Trophoblast cell (in vitro differentiated cells and primary cell): ENCODE measurements around the gene GIMAP8.

Experiments
- DNase-seq, 2 donors: peaks; one replicate each; pipeline ENCODE4 v3.0.0-alpha.2; 2016
- H2AFZ ChIP-seq: 2 replicates; pipeline ENCODE4 v1.6.1; 2013; ENCODE audit warnings: low read length, moderate library complexity, mild to moderate bottlenecking; ENCODE audit not compliant: insufficient read depth, poor library complexity
- H2AK5ac ChIP-seq: 2 replicates; pipeline ENCODE4 v1.6.1; 2013; ENCODE audit warnings: mild to moderate bottlenecking, low read length
- H2BK120ac ChIP-seq: 2 replicates; pipeline ENCODE4 v1.6.1; 2013; ENCODE audit warnings: low read length, mild to moderate bottlenecking, moderate library complexity; ENCODE audit not compliant: insufficient read depth, poor library complexity
- H2BK12ac ChIP-seq: 2 replicates; pipeline ENCODE4 v1.6.1; 2013; ENCODE audit warnings: mild to moderate bottlenecking, low read length, moderate library complexity
- H2BK5ac ChIP-seq: 2 replicates; pipeline ENCODE4 v1.6.1; 2013; ENCODE audit warnings: low read length, low read depth, moderate library complexity, mild to moderate bottlenecking; ENCODE audit not compliant: poor library complexity
- H3K14ac ChIP-seq: 2 replicates; pipeline ENCODE4 v1.6.1; 2013; ENCODE audit warnings: mild to moderate bottlenecking, low read length
- H3K18ac ChIP-seq: 2 replicates; pipeline ENCODE4 v1.6.1; 2013; ENCODE audit warnings: mild to moderate bottlenecking, low read length
- H3K23ac ChIP-seq: 2 replicates; pipeline ENCODE4 v1.6.1; 2013; ENCODE audit warnings: low read length
- H3K27ac ChIP-seq: 2 replicates; pipeline ENCODE4 v1.5.1; 2013; ENCODE audit warnings: low read depth, mild to moderate bottlenecking, inconsistent platforms, low read length, moderate library complexity
- H3K27me3 ChIP-seq: 2 replicates; pipeline ENCODE4 v1.6.1; 2013; ENCODE audit warnings: inconsistent platforms, mild to moderate bottlenecking, low read length, moderate library complexity; ENCODE audit not compliant: insufficient read depth
- H3K36me3 ChIP-seq, 2 experiments: 1 replicate in 1 of 2; 2 replicates in 1 of 2; pipeline ENCODE4 v1.6.1; 2013; ENCODE audit warnings: low read length in 2 of 2, mild to moderate bottlenecking in 2 of 2, moderate library complexity in 1 of 2; ENCODE audit not compliant: insufficient read depth in 2 of 2, control insufficient read depth in 1 of 2
- H3K4ac ChIP-seq: 2 replicates; pipeline ENCODE4 v1.6.1; 2013; ENCODE audit warnings: low read depth, mild to moderate bottlenecking, low read length, moderate library complexity
- H3K4me1 ChIP-seq, 2 experiments: 1 replicate in 1 of 2; 2 replicates in 1 of 2; pipeline ENCODE4 v1.6.1; 2013; ENCODE audit warnings: low read length in 2 of 2, mild to moderate bottlenecking in 2 of 2, moderate library complexity in 1 of 2; ENCODE audit not compliant: insufficient read depth in 2 of 2, control insufficient read depth in 1 of 2
- H3K4me2 ChIP-seq: 2 replicates; pipeline ENCODE4 v1.6.1; 2013; ENCODE audit warnings: inconsistent platforms, mild to moderate bottlenecking, low read length, moderate library complexity
- H3K4me3 ChIP-seq: 2 replicates; pipeline ENCODE4 v1.5.1; 2013; ENCODE audit warnings: mild to moderate bottlenecking, low read depth, low read length, inconsistent platforms
- H3K79me1 ChIP-seq: one replicate; pipeline ENCODE4 v1.6.1; 2013; ENCODE audit warnings: low read length
- H3K79me2 ChIP-seq: 2 replicates; pipeline ENCODE4 v1.6.1; 2013; ENCODE audit warnings: low read length, mild to moderate bottlenecking; ENCODE audit not compliant: control insufficient read depth, insufficient read depth, poor library complexity
- H3K9ac ChIP-seq: 2 replicates; pipeline ENCODE4 v1.6.1; 2013; ENCODE audit warnings: mild to moderate bottlenecking, low read length
- H3K9me3 ChIP-seq: 2 replicates; pipeline ENCODE4 v1.6.1; 2013; ENCODE audit warnings: low read depth, mild to moderate bottlenecking, control low read depth, inconsistent platforms, low read length; ENCODE audit not compliant: insufficient read depth
- H4K12ac ChIP-seq: 2 replicates; pipeline ENCODE4 v1.6.1; 2013; ENCODE audit warnings: low read depth, mild to moderate bottlenecking, low read length, moderate library complexity
- H4K8ac ChIP-seq: 2 replicates; pipeline ENCODE4 v1.6.1; 2013; ENCODE audit warnings: low read depth, mild to moderate bottlenecking, low read length, moderate library complexity
- H4K91ac ChIP-seq: one replicate; pipeline ENCODE4 v1.6.1; 2013; ENCODE audit warnings: low read depth, mild to moderate bottlenecking, low read length, moderate library complexity
- WGBS: extraction: QIAGEN DNeasy Blood & Tissue Kit; methylation state at CpG from one replicate; pipeline ENCODE4 v1.1.7; 2013; ENCODE audit warnings: missing lambda C conversion rate; ENCODE audit not compliant: insufficient read length, insufficient coverage; ENCODE audit errors: extremely low coverage; 5-methylcytosine and 5-hydroxymethylcytosine counted together

The GIMAP8 gene

DNA sequence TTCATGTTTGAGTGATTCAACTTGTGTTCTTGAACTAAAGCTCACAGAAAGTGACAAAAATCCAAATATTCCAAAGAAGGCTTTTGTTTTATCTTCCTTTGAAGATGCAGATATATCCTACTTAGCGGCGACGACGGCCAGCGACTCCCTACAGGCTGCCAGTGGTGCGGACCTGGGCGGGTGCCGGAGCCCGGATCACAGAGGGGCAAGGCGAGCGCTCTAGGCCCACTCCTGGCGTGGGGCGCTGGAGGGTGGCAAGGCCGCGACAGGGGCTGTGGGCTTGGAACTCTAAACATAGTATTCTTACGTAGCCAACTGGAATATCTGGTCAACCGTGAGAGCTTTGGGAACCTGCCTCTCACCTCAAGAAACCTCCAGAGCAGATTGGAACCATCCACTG is 63.3 kb downstream of the GIMAP8 start:
- H3K79me2 ChIP-seq = no peaks in the 10 kb centered on the region
- H2BK5ac ChIP-seq = no peak overlapping the region
- H3K9me3 ChIP-seq = no peaks in the 10 kb centered on the region
- H2AK5ac ChIP-seq = no peak overlapping the region
- no peak overlapping the region for H3K23ac ChIP-seq
- H3K79me1 ChIP-seq = no peaks in the 10 kb centered on the region
- no peaks in the 10 kb centered on the region for H3K36me3 ChIP-seq
- no peak overlapping the region for H2BK12ac ChIP-seq
- no peaks in the 10 kb centered on the region for H3K27me3 ChIP-seq
- H3K4me1 ChIP-seq = no peaks in the 10 kb centered on the region
- no peak overlapping the region for H4K8ac ChIP-seq
- no CpG with 5 or more reads among the region's 17 CpGs for WGBS
- H2AFZ ChIP-seq = no peak overlapping the region
- no peak for DNase-seq
- H2BK120ac ChIP-seq = no peak overlapping the region
- H3K14ac ChIP-seq = no peak overlapping the region
- H3K4me3 ChIP-seq = no peak overlapping the region
- H3K4ac ChIP-seq = no peak overlapping the region
- no peak overlapping the region for H3K9ac ChIP-seq
- H3K4me2 ChIP-seq = no peak overlapping the region
- H4K12ac ChIP-seq = no peak overlapping the region
- no peak overlapping the region for H3K18ac ChIP-seq
- H3K27ac ChIP-seq = no peak overlapping the region
- H4K91ac ChIP-seq = no peak overlapping the region

DNA sequence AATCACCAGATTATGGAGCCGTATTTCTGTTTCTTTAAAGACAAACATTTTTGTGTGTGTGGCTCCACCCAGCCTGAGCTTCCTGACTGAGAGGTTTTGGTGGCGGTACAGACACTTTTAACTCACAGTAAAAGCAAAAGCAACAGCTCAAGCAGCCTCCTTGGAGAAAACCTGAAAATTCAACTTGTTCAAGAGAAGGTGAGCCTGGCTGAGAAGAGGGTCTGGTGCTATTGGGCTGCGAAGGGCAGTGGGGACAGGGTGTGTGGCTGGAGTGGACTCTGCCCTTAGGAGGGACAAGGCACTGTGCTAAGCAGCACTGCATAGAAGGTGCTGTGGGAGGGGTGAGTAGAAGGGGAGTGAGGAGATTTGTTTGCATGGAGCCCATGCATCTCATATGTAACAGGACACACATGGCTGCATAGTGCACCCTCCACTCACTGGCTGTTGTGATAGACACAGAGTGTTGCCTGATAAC is 64.4 kb downstream of the GIMAP8 start, which contains the start of gene GIMAP7:
Gene GIMAP7, plus strand, starts transcription at position 125 of the 475 bp plus-strand sequence. CDS start 5,103 bp downstream, outside the sequence.
- Histone ChIP-seq H4K91ac (no peak within 1 kb of the TSS), H3K4me3 (no peak within 1 kb of the TSS)

DNA sequence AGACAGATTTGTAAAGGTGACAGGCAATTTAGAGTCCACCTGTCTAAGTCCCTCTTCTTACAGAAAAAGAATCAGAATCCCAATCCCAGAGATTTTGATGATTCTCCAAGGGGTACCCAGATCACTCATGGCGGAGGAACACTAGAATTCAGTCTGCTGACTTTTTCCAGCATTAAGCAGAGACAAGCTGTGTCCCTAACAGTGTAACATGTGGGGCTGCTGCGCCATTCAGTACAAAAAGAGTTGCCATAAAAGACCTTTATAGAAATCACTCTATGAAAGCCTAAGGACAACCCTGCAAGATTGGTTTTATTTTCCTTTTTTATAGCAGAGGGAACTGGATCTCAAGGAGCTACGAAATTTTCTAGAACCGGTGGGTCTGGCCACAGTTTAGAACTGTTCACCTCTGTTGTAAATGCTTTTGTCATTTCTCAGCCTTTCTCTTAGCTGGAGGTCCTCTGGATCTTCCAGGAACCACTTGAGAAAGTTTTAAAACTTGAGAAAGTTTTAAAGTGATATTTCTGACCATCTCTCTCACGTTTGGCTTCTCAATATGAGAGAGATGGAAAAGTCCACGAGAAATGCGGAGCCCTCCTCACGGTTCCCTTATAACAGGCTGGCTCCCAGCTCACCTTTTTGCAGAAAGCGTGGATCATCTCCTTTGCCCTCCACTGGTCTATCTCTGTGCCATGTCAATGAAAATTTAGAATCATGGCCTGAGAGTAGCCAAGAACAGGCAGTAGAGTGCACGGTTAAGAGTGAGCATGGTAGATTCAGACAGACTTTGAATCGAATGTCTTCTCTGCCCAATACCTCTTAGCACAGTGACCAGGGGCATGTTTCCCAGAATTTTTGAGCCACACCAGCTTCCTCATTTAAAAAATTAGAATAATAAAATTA is 65.1 kb downstream of the GIMAP8 start:
- H4K8ac ChIP-seq = no peak overlapping the region
- H3K18ac ChIP-seq = no peak overlapping the region
- WGBS = no CpG with 5 or more reads among the region's 11 CpGs
- no peak overlapping the region for H4K91ac ChIP-seq
- H3K4me2 ChIP-seq = no peak overlapping the region
- H3K36me3 ChIP-seq = no peaks in the 10 kb centered on the region
- H3K9me3 ChIP-seq = no peaks in the 10 kb centered on the region
- no peaks in the 10 kb centered on the region for H3K27me3 ChIP-seq
- no peak overlapping the region for H2BK120ac ChIP-seq
- DNase-seq = no peak
- H3K4me1 ChIP-seq = no peaks in the 10 kb centered on the region
- no peak overlapping the region for H2BK12ac ChIP-seq
- H3K14ac ChIP-seq = no peak overlapping the region
- no peak overlapping the region for H3K4ac ChIP-seq
- H2AFZ ChIP-seq = no peak overlapping the region
- H4K12ac ChIP-seq = no peak overlapping the region
- no peaks in the 10 kb centered on the region for H3K79me1 ChIP-seq
- H3K9ac ChIP-seq = no peak overlapping the region
- H2BK5ac ChIP-seq = no peak overlapping the region
- no peaks in the 10 kb centered on the region for H3K79me2 ChIP-seq
- no peak overlapping the region for H3K4me3 ChIP-seq
- no peak overlapping the region for H3K27ac ChIP-seq
- no peak overlapping the region for H2AK5ac ChIP-seq
- no peak overlapping the region for H3K23ac ChIP-seq

More for the DNA sequence above, 64.4 kb downstream of the GIMAP8 start, which contains the start of gene GIMAP7:
- H3K4me2 ChIP-seq = no peak within 1 kb of the TSS
- H3K27ac ChIP-seq = no peak within 1 kb of the TSS
- no peak for DNase-seq
- H2BK12ac ChIP-seq = no peak within 1 kb of the TSS
- H2BK120ac ChIP-seq = no peak within 1 kb of the TSS
- no peaks in the 10 kb centered on the region for H3K79me1 ChIP-seq
- no peaks in the 10 kb centered on the region for H3K9me3 ChIP-seq
- no peak within 1 kb of the TSS for H3K23ac ChIP-seq
- H3K4me1 ChIP-seq = no peaks in the 10 kb centered on the region
- H3K14ac ChIP-seq = no peak within 1 kb of the TSS
- no peak within 1 kb of the TSS for H4K12ac ChIP-seq
- no peaks in the 10 kb centered on the region for H3K27me3 ChIP-seq
- no peak within 1 kb of the TSS for H2AFZ ChIP-seq
- H2AK5ac ChIP-seq = no peak within 1 kb of the TSS
- no peak within 1 kb of the TSS for H3K4ac ChIP-seq
- H3K79me2 ChIP-seq = no peaks in the 10 kb centered on the region
- no peaks in the 10 kb centered on the region for H3K36me3 ChIP-seq
- H3K18ac ChIP-seq = no peak within 1 kb of the TSS
- no peak within 1 kb of the TSS for H2BK5ac ChIP-seq
- WGBS = no CpG with 5 or more reads among the region's 3 CpGs
- H4K8ac ChIP-seq = no peak within 1 kb of the TSS
- H3K9ac ChIP-seq = no peak within 1 kb of the TSS

DNA sequence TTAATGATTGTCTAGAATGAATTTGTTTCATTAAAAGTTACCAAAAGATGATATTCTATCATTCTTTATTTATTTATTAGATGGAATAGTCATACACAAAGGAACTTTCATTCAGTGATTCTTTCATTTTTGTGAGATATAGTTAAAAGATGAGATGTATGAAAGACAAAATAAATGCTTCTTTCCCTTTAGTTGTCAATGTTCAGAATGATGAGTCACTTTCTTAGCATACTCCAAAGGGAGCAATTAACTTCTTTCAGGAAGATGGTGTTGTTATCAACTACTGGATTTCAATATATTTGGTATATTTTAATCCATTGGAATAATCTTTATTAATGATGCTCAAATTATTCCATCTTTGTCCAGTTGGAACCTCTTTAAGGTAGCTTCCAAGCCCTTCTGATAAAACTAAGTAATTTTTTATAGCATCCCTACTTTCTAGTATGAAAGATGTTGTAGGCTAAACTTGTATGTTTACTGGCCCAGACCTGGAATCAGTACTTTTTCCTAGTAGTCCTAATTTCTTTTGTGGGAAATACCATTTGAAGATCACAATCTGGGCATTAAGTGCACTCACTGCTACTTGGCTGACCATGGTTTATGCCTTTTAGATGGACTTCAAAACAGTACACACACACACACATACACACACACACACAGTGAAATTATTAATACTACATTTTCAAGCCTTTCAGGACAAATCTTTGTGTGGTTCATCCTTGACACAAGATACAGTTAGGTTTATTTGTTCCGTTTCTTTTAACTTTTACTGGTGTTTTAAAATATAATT is 66.7 kb downstream of the GIMAP8 start:
- H2BK12ac ChIP-seq = no peak overlapping the region
- H4K91ac ChIP-seq = no peak overlapping the region
- H2BK120ac ChIP-seq = no peak overlapping the region
- no peak overlapping the region for H3K18ac ChIP-seq
- H3K4me2 ChIP-seq = no peak overlapping the region
- no peak overlapping the region for H2BK5ac ChIP-seq
- WGBS = no CpG with 5 or more reads among the region's 1 CpG
- no peak overlapping the region for H3K27ac ChIP-seq
- no peak overlapping the region for H4K12ac ChIP-seq
- H3K9ac ChIP-seq = no peak overlapping the region
- no peaks in the 10 kb centered on the region for H3K36me3 ChIP-seq
- H2AK5ac ChIP-seq = no peak overlapping the region
- no peak overlapping the region for H3K4ac ChIP-seq
- no peak for DNase-seq
- H3K9me3 ChIP-seq = no peaks in the 10 kb centered on the region
- H3K27me3 ChIP-seq = no peaks in the 10 kb centered on the region
- H3K4me3 ChIP-seq = no peak overlapping the region
- H3K79me2 ChIP-seq = no peaks in the 10 kb centered on the region
- H4K8ac ChIP-seq = no peak overlapping the region
- H3K4me1 ChIP-seq = no peaks in the 10 kb centered on the region
- no peak overlapping the region for H3K14ac ChIP-seq
- H3K79me1 ChIP-seq = no peaks in the 10 kb centered on the region
- no peak overlapping the region for H3K23ac ChIP-seq
- H2AFZ ChIP-seq = no peak overlapping the region
